ENCODE measurements around the gene TEN1. TPM values are rescaled to one million over a fixed set of nuclear protein-coding genes. Genes with fewer than 3 reads are reported as not detected.

Gene TEN1
- total RNA-seq, 4 donors from 2014 or later, result 20.0 to 43.6 (median 26.9) TPM

GRCh38 chr17:76014100-76014924 lies 35.3 kb downstream of the TEN1 start:
- WGBS, result 16% methylated on average over 13 of the region's 19 CpGs
- H3K36me3 ChIP-seq, result peaks cover 46% of the 10 kb centered on the region
- TF ChIP-seq CTCF (IDR thresholded peaks at IDR 0.05) (peak; percentile 83 to 97), POLR2AphosphoS5 (IDR thresholded peaks at IDR 0.05) (no peak)

GRCh38 chr17:76014925-76015261 lies 35.9 kb downstream of the TEN1 start:
- Histone ChIP-seq H3K9me3 (no peaks in the 10 kb centered on the region), H3K4me1 (peaks cover 18% of the 10 kb centered on the region), H3K27me3 (no peaks in the 10 kb centered on the region), H3K36me3 (peaks cover 40% of the 10 kb centered on the region), H3K4me3 (no peak overlapping the region), H3K27ac (no peak overlapping the region)
- no peak for DNase-seq (ENCODE audit: low spot score in 2 of 2)
- TF ChIP-seq CTCF (IDR thresholded peaks at IDR 0.05) (no peak), POLR2A (IDR thresholded peaks at IDR 0.05) (no peak), POLR2AphosphoS5 (IDR thresholded peaks at IDR 0.05) (no peak), EP300 (IDR thresholded peaks at IDR 0.05) (no peak)
- no CpG with 5 or more reads among the region's 26 CpGs for WGBS

More at GRCh38 chr17:76014100-76014924, 35.3 kb downstream of the TEN1 start:
- H3K4me1 ChIP-seq, result peaks cover 18% of the 10 kb centered on the region
- H3K4me3 ChIP-seq, result no peak overlapping the region
- H3K27me3 ChIP-seq, result no peaks in the 10 kb centered on the region
- H3K9me3 ChIP-seq, result no peaks in the 10 kb centered on the region
- DNase-seq (ENCODE audit: low spot score in 2 of 2), result no peak
- H3K27ac ChIP-seq, result no peak overlapping the region

- H3K4me1 ChIP-seq, result peaks cover 18% of the 10 kb centered on the region
- no peak overlapping the region for H3K27ac ChIP-seq
- 84% methylated on average over 16 of the region's 21 CpGs for WGBS
- TF ChIP-seq EP300 (IDR thresholded peaks at IDR 0.05), result no peak
- TF ChIP-seq POLR2AphosphoS5 (IDR thresholded peaks at IDR 0.05), result no peak
- TF ChIP-seq POLR2A (IDR thresholded peaks at IDR 0.05), result no peak
- no peak for TF ChIP-seq CTCF (IDR thresholded peaks at IDR 0.05)
- H3K27me3 ChIP-seq, result no peaks in the 10 kb centered on the region
- no peak overlapping the region for H3K4me3 ChIP-seq
- H3K9me3 ChIP-seq, result no peaks in the 10 kb centered on the region
- H3K36me3 ChIP-seq, result peaks cover 41% of the 10 kb centered on the region
- DNase-seq (ENCODE audit: low spot score in 2 of 2), result no peak
These were observed 38.7 kb downstream of the TEN1 start for GRCh38 chr17:76017481-76018339.

- H3K36me3 ChIP-seq, result peaks cover 47% of the 10 kb centered on the region
- TF ChIP-seq POLR2A (IDR thresholded peaks at IDR 0.05) (no peak), POLR2AphosphoS5 (IDR thresholded peaks at IDR 0.05) (no peak), CTCF (IDR thresholded peaks at IDR 0.05) (no peak), EP300 (IDR thresholded peaks at IDR 0.05) (no peak)
- H3K9me3 ChIP-seq, result no peaks in the 10 kb centered on the region
- no peak overlapping the region for H3K27ac ChIP-seq
- no peak for DNase-seq (ENCODE audit: low spot score in 2 of 2)
- no peaks in the 10 kb centered on the region for H3K27me3 ChIP-seq
- 94% methylated on average over 6 of the region's 11 CpGs for WGBS
- no peak overlapping the region for H3K4me3 ChIP-seq
- peaks cover 18% of the 10 kb centered on the region for H3K4me1 ChIP-seq
These were observed 39.3 kb downstream of the TEN1 start for GRCh38 chr17:76018340-76018680.

- WGBS, result 87% methylated on average over 13 of the region's 13 CpGs
- Histone ChIP-seq H3K9me3 (no peaks in the 10 kb centered on the region), H3K4me1 (peaks cover 16% of the 10 kb centered on the region), H3K27ac (no peak overlapping the region), H3K27me3 (no peaks in the 10 kb centered on the region), H3K4me3 (no peak overlapping the region), H3K36me3 (peaks cover 51% of the 10 kb centered on the region)
- no peak for TF ChIP-seq POLR2AphosphoS5 (IDR thresholded peaks at IDR 0.05)
- TF ChIP-seq EP300 (IDR thresholded peaks at IDR 0.05), result no peak
- TF ChIP-seq CTCF (IDR thresholded peaks at IDR 0.05), result no peak
- TF ChIP-seq POLR2A (IDR thresholded peaks at IDR 0.05), result no peak
- DNase-seq (ENCODE audit: low spot score in 2 of 2), result no peak
These were observed 39.8 kb downstream of the TEN1 start for GRCh38 chr17:76018801-76019200.
